Body of pancreas (tissue), 4 donors: ENCODE results near the gene DAP3. TPM values are rescaled to one million over a fixed set of nuclear protein-coding genes. Genes with fewer than 3 reads are reported as not detected.
"Not testable (repeated sequence)": the region's sequence is repeated elsewhere in the genome, so short reads cannot be mapped to it uniquely, and the experiment has no call there.

ENCODE experiments used
- ATAC-seq: fragments of 150-250 bp; one replicate; pipeline ENCODE4 v1.9.1; 2016
- DNase-seq, 4 donors: peaks; one replicate each; pipeline ENCODE4 v3.0.0-alpha.2; 2019
- H3K27ac ChIP-seq, 4 donors: fragments of 200-600 bp; sonication (generic); 1 replicate in 3 of 4; 2 replicates in 1 of 4; pipeline versions ENCODE4 v1.5.1 to v1.6.1; 2016 to 2019; ENCODE audit warnings: mild to moderate bottlenecking in 1 of 4, mixed read lengths in 1 of 4, moderate library complexity in 1 of 4
- H3K27me3 ChIP-seq, 2 donors: fragments of 200-600 bp; sonication (generic); one replicate each; pipeline ENCODE4 v1.6.0; 2016; ENCODE audit warnings: mild to moderate bottlenecking in 1 of 2
- H3K36me3 ChIP-seq, 2 donors: fragments of 200-600 bp; sonication (generic); replicated peaks in 1 of 2; 2 replicates each; pipeline ENCODE4 v1.5.1; 2016; ENCODE audit warnings: low read depth in 2 of 2; ENCODE audit not compliant: insufficient read depth in 1 of 2
- H3K4me1 ChIP-seq: fragments of 200-600 bp; sonication (generic); one replicate; pipeline ENCODE4 v1.6.0; 2016
- H3K4me3 ChIP-seq, 2 donors: fragments of 200-600 bp; sonication (generic); 1 replicate in 1 of 2; 2 replicates in 1 of 2; pipeline ENCODE4 v1.5.1; 2016 to 2019
- H3K9me3 ChIP-seq, 3 donors: fragments of 200-600 bp; sonication (generic); 1 replicate in 2 of 3; 2 replicates in 1 of 3; pipeline ENCODE4 v1.5.1; 2016
- POLR2A ChIP-seq, 3 donors: fragments of 450-650 bp; IDR thresholded peaks; one replicate each; pipeline ENCODE4 v1.6.1; 2016; ENCODE audit warnings: antibody characterized with exemption in 3 of 3, mild to moderate bottlenecking in 2 of 3
- WGBS, 2 donors: methylation state at CpG; one replicate each; pipeline ENCODE4 v1.1.5; 2017; 5-methylcytosine and 5-hydroxymethylcytosine counted together
- intact Hi-C: fragments of 100-400 bp; cut with DNase I; formaldehyde crosslinking; loops from one replicate; pipeline ENCODE4 v1.15.1; 2023
- total RNA-seq, 2 donors: library from RNA; depleted of rRNA; stranded (reverse); fragments of >200 nt; gene quantifications; one replicate each; pipeline ENCODE4 v1.1.0, GENCODE V29; 2016
- TF ChIP-seq, protein P1 (sequence below), 7 experiments: fragments of 450-650 bp in 4 of 7; fragments of 200-600 bp in 3 of 7; sonication (generic) in 3 of 7; IDR thresholded peaks; one replicate each; pipeline ENCODE4 v1.5.1; 2016 to 2019; ENCODE audit warnings: antibody characterized with exemption in 7 of 7

The DAP3 gene
- total RNA-seq, 2 donors from 2014 or later, result 71.9 to 110 TPM

DNA sequence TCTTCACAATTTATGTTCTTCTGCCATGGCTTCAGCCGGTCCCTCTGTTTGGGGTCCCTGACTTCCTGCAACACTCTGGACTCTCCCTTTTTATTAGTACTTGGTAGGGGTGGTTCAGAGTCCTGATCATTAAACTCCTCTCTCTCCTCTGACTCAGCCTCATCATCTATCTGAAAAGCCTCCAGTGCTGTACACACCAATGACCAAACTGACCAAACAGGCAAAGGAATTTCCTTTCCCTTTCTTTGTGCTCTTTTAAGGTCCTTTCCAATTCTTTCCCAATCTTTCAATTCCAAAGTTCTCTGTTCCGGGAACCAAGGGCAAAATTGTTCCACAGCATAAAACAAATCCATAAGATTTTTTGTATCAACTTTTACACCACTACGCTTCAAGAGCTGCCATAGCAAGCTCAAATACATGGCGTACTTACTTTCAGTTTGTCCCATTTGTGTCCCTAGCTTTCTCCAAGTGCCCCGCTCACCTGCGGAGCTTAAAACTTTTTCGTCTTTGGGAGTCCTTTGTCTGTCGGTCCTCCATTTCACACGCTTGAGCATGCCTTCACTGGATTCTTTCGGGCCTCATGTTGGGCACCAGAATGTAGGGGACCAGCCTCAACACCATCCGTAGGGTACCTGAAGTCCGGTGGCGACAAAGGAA is 9.6 kb downstream of the DAP3 start:
- no peak overlapping the region for H3K27ac ChIP-seq
- H3K9me3 ChIP-seq, result no peaks in the 10 kb centered on the region
- ATAC-seq (no peak), DNase-seq (no peak)
- H3K27me3 ChIP-seq, result no peaks in the 10 kb centered on the region
- no peak overlapping the region for H3K4me3 ChIP-seq
- no peaks in the 10 kb centered on the region for H3K36me3 ChIP-seq
- WGBS, 2 donors, result 93 to 95% methylated on average over 13 of the region's 13 CpGs
- peaks cover 21% of the 10 kb centered on the region for H3K4me1 ChIP-seq
- TF ChIP-seq POLR2A (IDR thresholded peaks at IDR 0.05), result no peak
- TF ChIP-seq, protein P1, sequence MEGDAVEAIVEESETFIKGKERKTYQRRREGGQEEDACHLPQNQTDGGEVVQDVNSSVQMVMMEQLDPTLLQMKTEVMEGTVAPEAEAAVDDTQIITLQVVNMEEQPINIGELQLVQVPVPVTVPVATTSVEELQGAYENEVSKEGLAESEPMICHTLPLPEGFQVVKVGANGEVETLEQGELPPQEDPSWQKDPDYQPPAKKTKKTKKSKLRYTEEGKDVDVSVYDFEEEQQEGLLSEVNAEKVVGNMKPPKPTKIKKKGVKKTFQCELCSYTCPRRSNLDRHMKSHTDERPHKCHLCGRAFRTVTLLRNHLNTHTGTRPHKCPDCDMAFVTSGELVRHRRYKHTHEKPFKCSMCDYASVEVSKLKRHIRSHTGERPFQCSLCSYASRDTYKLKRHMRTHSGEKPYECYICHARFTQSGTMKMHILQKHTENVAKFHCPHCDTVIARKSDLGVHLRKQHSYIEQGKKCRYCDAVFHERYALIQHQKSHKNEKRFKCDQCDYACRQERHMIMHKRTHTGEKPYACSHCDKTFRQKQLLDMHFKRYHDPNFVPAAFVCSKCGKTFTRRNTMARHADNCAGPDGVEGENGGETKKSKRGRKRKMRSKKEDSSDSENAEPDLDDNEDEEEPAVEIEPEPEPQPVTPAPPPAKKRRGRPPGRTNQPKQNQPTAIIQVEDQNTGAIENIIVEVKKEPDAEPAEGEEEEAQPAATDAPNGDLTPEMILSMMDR (IDR thresholded peaks at IDR 0.05), result no peak
- intact Hi-C loops, result no loop called here

DNA sequence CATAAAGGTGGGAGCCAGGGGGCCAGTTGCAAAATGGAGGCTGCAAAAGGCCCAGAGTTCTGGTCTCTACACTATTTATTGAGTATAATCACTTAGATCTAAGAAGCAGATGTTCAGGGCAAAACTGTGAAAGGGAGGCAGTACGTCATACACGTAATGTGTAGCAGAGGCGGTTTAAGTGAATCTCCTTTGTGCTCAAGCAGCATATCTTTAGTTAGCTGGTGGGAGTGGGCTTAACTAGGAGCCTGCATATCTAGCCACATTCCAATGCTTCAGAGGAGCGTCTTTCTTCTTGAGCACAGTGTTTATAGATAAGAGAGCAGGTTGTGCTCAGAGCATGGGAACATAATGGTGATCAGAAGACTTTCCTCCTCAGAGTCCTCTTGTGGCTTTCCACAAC is 10.2 kb downstream of the DAP3 start:
- 79 to 80% methylated on average over 4 of the region's 4 CpGs for WGBS, 2 donors
- H3K27me3 ChIP-seq, H3K9me3 ChIP-seq, H3K4me3 ChIP-seq, H3K27ac ChIP-seq, ATAC-seq, intact Hi-C loops, H3K36me3 ChIP-seq, DNase-seq: not testable (repeated sequence)
- peaks cover 20% of the 10 kb centered on the region for H3K4me1 ChIP-seq

DNA sequence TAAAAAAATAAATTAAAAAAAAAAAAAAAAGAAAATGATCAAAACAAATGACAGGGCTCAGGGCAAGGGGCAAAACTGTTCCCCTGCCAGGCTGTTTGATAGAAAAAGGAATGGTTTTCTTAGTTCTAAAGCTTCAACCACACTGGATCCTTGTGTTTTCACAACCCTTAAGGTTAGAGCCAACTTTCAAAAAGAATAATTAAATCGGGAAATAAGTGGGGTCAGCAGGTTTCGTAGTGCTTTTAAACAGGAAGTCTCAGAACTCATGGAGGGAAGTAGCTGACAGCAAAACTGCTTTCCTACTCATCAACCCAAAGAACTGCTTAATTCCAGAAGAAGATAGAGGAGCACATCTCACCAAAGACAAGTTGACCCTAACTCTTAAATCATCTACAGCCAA is 12.8 kb downstream of the DAP3 start:
- H3K27ac ChIP-seq, DNase-seq, H3K27me3 ChIP-seq, H3K4me1 ChIP-seq, H3K36me3 ChIP-seq, H3K9me3 ChIP-seq, ATAC-seq, intact Hi-C loops, H3K4me3 ChIP-seq: not testable (repeated sequence)
- whole genome bisulfite sequencing, 2 donors, result 44 to 67% methylated on average over 2 of the region's 2 CpGs

DNA sequence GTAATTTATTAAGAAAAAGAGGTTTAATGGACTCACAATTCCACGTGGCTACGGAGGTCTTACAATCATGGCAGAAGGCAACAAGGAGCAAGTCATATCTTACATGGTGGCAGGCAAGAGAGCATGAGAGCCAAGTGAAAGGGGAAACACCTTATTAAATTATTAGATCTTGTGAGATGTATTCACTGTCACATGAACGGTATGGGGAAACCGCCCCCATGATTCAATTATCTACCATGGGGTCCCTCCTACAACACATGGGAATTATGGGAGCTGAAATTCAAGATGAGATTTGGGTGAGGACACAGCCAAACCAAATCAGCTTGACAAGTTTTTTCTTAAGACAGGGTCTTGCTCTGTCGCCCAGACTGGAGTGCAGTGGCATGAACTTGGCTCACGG is 14.3 kb downstream of the DAP3 start:
- TF ChIP-seq, protein P1 (IDR thresholded peaks at IDR 0.05), result no peak
- no peak for TF ChIP-seq POLR2A (IDR thresholded peaks at IDR 0.05)
- H3K4me3 ChIP-seq, result no peak overlapping the region
- no peak for ATAC-seq
- no peaks in the 10 kb centered on the region for H3K9me3 ChIP-seq
- H3K27ac ChIP-seq, result no peak overlapping the region
- intact Hi-C loops, result no loop called here
- no peaks in the 10 kb centered on the region for H3K4me1 ChIP-seq
- WGBS, 2 donors, result 84 to 91% methylated on average over 6 of the region's 6 CpGs
- no peaks in the 10 kb centered on the region for H3K36me3 ChIP-seq
- no peak for DNase-seq
- H3K27me3 ChIP-seq, result no peaks in the 10 kb centered on the region

DNA sequence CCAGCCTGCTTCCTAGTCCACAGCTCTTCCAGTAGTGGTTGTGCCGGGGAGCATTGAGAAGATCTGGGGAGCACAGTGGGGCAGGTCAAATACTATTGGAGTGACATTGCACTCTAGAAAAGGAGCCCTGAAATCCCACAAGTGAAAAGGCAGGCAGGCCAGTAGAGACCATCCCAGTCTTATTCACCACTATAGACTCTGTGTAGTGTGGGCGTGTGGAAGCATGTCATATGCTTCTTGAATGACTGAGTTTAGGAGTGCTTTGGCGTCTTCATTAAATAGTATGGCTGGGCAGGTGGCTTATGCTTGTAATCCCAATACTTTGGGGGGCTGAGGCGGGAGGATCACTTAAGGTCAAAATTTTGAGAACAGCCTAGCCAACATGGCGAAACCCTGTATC is 15.5 kb downstream of the DAP3 start:
- DNase-seq, ATAC-seq, H3K27me3 ChIP-seq, H3K36me3 ChIP-seq, H3K4me3 ChIP-seq, H3K9me3 ChIP-seq, H3K27ac ChIP-seq, H3K4me1 ChIP-seq, intact Hi-C loops: not testable (repeated sequence)
- WGBS, 2 donors, result 89 to 97% methylated on average over 5 of the region's 5 CpGs

DNA sequence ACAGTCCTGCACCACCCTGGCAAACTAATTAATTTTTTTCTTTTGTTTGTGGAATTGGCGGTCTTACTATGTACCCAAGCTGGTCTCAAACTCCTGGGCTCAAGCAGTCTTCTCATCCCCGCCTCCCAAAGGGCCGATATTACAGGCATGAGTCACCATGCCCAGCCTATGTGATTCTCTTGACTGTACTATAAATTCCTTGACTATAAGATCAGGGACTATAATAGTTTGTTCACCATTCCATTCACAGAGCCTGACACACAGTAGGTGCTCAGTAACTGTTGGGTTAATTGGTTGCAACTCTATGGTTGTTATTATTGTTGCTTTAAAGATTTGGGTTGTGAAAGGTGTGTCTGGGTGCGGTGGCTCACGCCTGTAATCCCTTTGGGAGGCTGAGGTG is 17.2 kb downstream of the DAP3 start:
- H3K36me3 ChIP-seq, result no peaks in the 10 kb centered on the region
- H3K4me3 ChIP-seq, result no peak overlapping the region
- DNase-seq, result no peak
- no peaks in the 10 kb centered on the region for H3K27me3 ChIP-seq
- no peak overlapping the region for H3K27ac ChIP-seq
- 90 to 99% methylated on average over 5 of the region's 5 CpGs for WGBS, 2 donors
- TF ChIP-seq, protein P1 (IDR thresholded peaks at IDR 0.05), result no peak
- no peak for TF ChIP-seq POLR2A (IDR thresholded peaks at IDR 0.05)
- intact Hi-C loops, result no loop called here
- no peak for ATAC-seq
- no peaks in the 10 kb centered on the region for H3K4me1 ChIP-seq
- no peaks in the 10 kb centered on the region for H3K9me3 ChIP-seq
